H9 (cell line): Measurements from ENCODE around the gene KCNH5. TPM values are rescaled to one million over a fixed set of nuclear protein-coding genes. Genes with fewer than 3 reads are reported as not detected.

Experiments
- DNase-seq: peaks from one replicate; pipeline ENCODE4 v3.0.0-alpha.2; 2017
- H2AFZ ChIP-seq: one replicate; pipeline ENCODE4 v1.6.1; 2013; ENCODE audit warnings: mild to moderate bottlenecking, low read length, control low read depth, moderate library complexity
- H2AK5ac ChIP-seq: 2 replicates; pipeline ENCODE4 v1.6.1; 2013; ENCODE audit warnings: low read length, control low read depth, mixed read lengths; ENCODE audit not compliant: insufficient read length
- H2BK120ac ChIP-seq: one replicate; pipeline ENCODE4 v1.6.1; 2013; ENCODE audit warnings: low read depth, mild to moderate bottlenecking, low read length, control low read depth, inconsistent platforms; ENCODE audit not compliant: poor library complexity, severe bottlenecking
- H2BK12ac ChIP-seq: 2 replicates; pipeline ENCODE4 v1.6.1; 2013; ENCODE audit warnings: low read length, control low read depth, mixed read lengths, low read depth; ENCODE audit not compliant: insufficient read length
- H2BK15ac ChIP-seq: 2 replicates; pipeline ENCODE4 v1.6.1; 2013; ENCODE audit warnings: low read depth, low read length, control low read depth
- H2BK20ac ChIP-seq: one replicate; pipeline ENCODE4 v1.6.1; 2013; ENCODE audit warnings: low read depth, mild to moderate bottlenecking, low read length, control low read depth, inconsistent platforms; ENCODE audit not compliant: poor library complexity, severe bottlenecking
- H2BK5ac ChIP-seq: 2 replicates; pipeline ENCODE4 v1.6.1; 2013; ENCODE audit warnings: low read length, control low read depth, mixed read lengths; ENCODE audit not compliant: insufficient read length
- H3K14ac ChIP-seq: 2 replicates; pipeline ENCODE4 v1.6.1; 2013; ENCODE audit warnings: low read length, control low read depth; ENCODE audit not compliant: insufficient read depth
- H3K18ac ChIP-seq: 2 replicates; pipeline ENCODE4 v1.6.1; 2013; ENCODE audit warnings: low read depth, mild to moderate bottlenecking, mixed read lengths, low read length, control low read depth; ENCODE audit not compliant: insufficient read length
- H3K23ac ChIP-seq: 2 replicates; pipeline ENCODE4 v1.6.1; 2013; ENCODE audit warnings: low read length, control low read depth, mixed read lengths, low read depth; ENCODE audit not compliant: insufficient read length
- H3K23me2 ChIP-seq: 2 replicates; pipeline ENCODE4 v1.6.1; 2013; ENCODE audit warnings: low read depth, mild to moderate bottlenecking, mixed read lengths, low read length, control low read depth; ENCODE audit not compliant: insufficient read length, poor library complexity, severe bottlenecking
- H3K27ac ChIP-seq: 2 replicates; pipeline ENCODE4 v1.5.1; 2013; ENCODE audit warnings: low read length, control low read depth, mixed read lengths, low read depth; ENCODE audit not compliant: insufficient read length
- H3K27me3 ChIP-seq: 2 replicates; pipeline ENCODE4 v1.6.1; 2013; ENCODE audit warnings: low read length, control low read depth, inconsistent platforms; ENCODE audit not compliant: insufficient read depth
- H3K4ac ChIP-seq: 2 replicates; pipeline ENCODE4 v1.6.1; 2013; ENCODE audit warnings: low read depth, mild to moderate bottlenecking, control low read depth, inconsistent platforms, low read length, moderate library complexity
- H3K4me1 ChIP-seq: 2 replicates; pipeline ENCODE4 v1.6.1; 2013; ENCODE audit warnings: low read length, control low read depth, inconsistent platforms; ENCODE audit not compliant: insufficient read depth
- H3K4me2 ChIP-seq: 2 replicates; pipeline ENCODE4 v1.6.1; 2013; ENCODE audit warnings: low read length, control low read depth, mixed read lengths; ENCODE audit not compliant: insufficient read length, insufficient read depth
- H3K56ac ChIP-seq: 2 replicates; pipeline ENCODE4 v1.6.1; 2013; ENCODE audit warnings: low read depth, mild to moderate bottlenecking, mixed read lengths, low read length, control low read depth; ENCODE audit not compliant: insufficient read length
- H3K79me1 ChIP-seq: 2 replicates; pipeline ENCODE4 v1.6.1; 2013; ENCODE audit warnings: low read depth, mild to moderate bottlenecking, moderate library complexity, low read length, control low read depth, inconsistent platforms; ENCODE audit not compliant: insufficient read depth, poor library complexity, severe bottlenecking
- H3K79me2 ChIP-seq: 2 replicates; pipeline ENCODE4 v1.6.1; 2013; ENCODE audit warnings: low read length, control low read depth, inconsistent platforms; ENCODE audit not compliant: insufficient read depth
- H3K9ac ChIP-seq: 2 replicates; pipeline ENCODE4 v1.6.1; 2013; ENCODE audit warnings: low read length, control low read depth, mixed read lengths; ENCODE audit not compliant: insufficient read length; ENCODE audit errors: extremely low read depth
- H3K9me3 ChIP-seq: one replicate; pipeline ENCODE4 v1.6.1; 2013; ENCODE audit warnings: low read depth, low read length, inconsistent platforms; ENCODE audit not compliant: control insufficient read depth
- H3T11ph ChIP-seq: one replicate; pipeline ENCODE4 v1.6.1; 2013; ENCODE audit warnings: mild to moderate bottlenecking, low read length, control low read depth, inconsistent platforms
- H4K20me1 ChIP-seq: one replicate; pipeline ENCODE4 v1.6.1; 2013; ENCODE audit not compliant: control insufficient read depth, insufficient read length, insufficient read depth
- H4K5ac ChIP-seq: 2 replicates; pipeline ENCODE4 v1.6.1; 2013; ENCODE audit warnings: low read depth, mild to moderate bottlenecking, mixed read lengths, low read length, control low read depth; ENCODE audit not compliant: insufficient read length
- H4K8ac ChIP-seq: replicated peaks from 2 replicates; pipeline ENCODE4 v1.6.1; 2013; ENCODE audit warnings: low read length, control low read depth, mixed read lengths, low read depth; ENCODE audit not compliant: insufficient read length
- H4K91ac ChIP-seq: 2 replicates; pipeline ENCODE4 v1.6.1; 2013; ENCODE audit warnings: low read depth, mild to moderate bottlenecking, moderate library complexity, mixed read lengths, low read length, control low read depth; ENCODE audit not compliant: insufficient read length
- H3K27ac Mint-ChIP-seq, 3 experiments: 2 replicates in 2 of 3; 3 replicates in 1 of 3; pipeline ENCODE4 v1.8.0; 2020 to 2021; ENCODE audit warnings: mixed read lengths in 3 of 3, mild to moderate bottlenecking in 1 of 3, moderate library complexity in 1 of 3
- H3K27me3 Mint-ChIP-seq: 2 replicates; pipeline ENCODE4 v1.8.0; 2021; ENCODE audit warnings: low read depth, mild to moderate bottlenecking, moderate library complexity, mixed read lengths
- H3K36me3 Mint-ChIP-seq, 3 experiments: 2 replicates in 2 of 3; 3 replicates in 1 of 3; pipeline ENCODE4 v1.8.0; 2020 to 2021; ENCODE audit warnings: low read depth in 3 of 3, mixed read lengths in 3 of 3; ENCODE audit not compliant: insufficient read depth in 1 of 3
- H3K4me1 Mint-ChIP-seq, 2 experiments: 2 replicates each; pipeline ENCODE4 v1.8.0; 2020; ENCODE audit warnings: mixed read lengths in 2 of 2
- H3K4me3 Mint-ChIP-seq, 2 experiments: 2 replicates in 1 of 2; 3 replicates in 1 of 2; pipeline ENCODE4 v1.8.0; 2020 to 2021; ENCODE audit warnings: mild to moderate bottlenecking in 2 of 2, mixed read lengths in 2 of 2, moderate library complexity in 1 of 2
- H3K9me3 Mint-ChIP-seq, 2 experiments: 2 replicates in 1 of 2; 3 replicates in 1 of 2; pipeline ENCODE4 v1.8.0; 2020; ENCODE audit warnings: mild to moderate bottlenecking in 2 of 2, mixed read lengths in 2 of 2, moderate library complexity in 1 of 2
- CTCF ChIP-seq: fragments of 200-600 bp; sonication (generic); conservative IDR thresholded peaks from 3 replicates; pipeline ENCODE4 v1.8.0; 2021; ENCODE audit warnings: antibody characterized with exemption, mild to moderate bottlenecking
- WGBS: extraction: QIAGEN DNeasy Blood & Tissue Kit; methylation state at CpG from one replicate; pipeline ENCODE4 v1.1.7; 2013; ENCODE audit warnings: missing lambda C conversion rate, low lambda C conversion rate, mixed read lengths; ENCODE audit not compliant: insufficient read length; ENCODE audit errors: extremely low coverage; 5-methylcytosine and 5-hydroxymethylcytosine counted together
- total RNA-seq: library from RNA; stranded (reverse); gene quantifications from 2 replicates; pipeline ENCODE4 v1.2.1, GENCODE V29; 2021

Gene KCNH5
- total RNA-seq, 1 experiment from 2014 or later, result 0.42 TPM

GRCh38 chr14:62696331-62696924 is 348.8 kb downstream of the KCNH5 start:
- Histone ChIP-seq H3K4me1 (peaks cover 4% of the 10 kb centered on the region; the same call in 1 of the 2 replicates), H2BK12ac (no peak overlapping the region), H4K91ac (no peak overlapping the region), H2BK5ac (no peak overlapping the region), H3K4ac (no peak overlapping the region), H3K23ac (no peak overlapping the region), H3K4me2 (no peak overlapping the region), H3K56ac (no peak overlapping the region), H3K27me3 (no peaks in the 10 kb centered on the region), H3K23me2 (no peaks in the 10 kb centered on the region), H3K79me1 (no peaks in the 10 kb centered on the region), H2BK15ac (no peak overlapping the region), H3K14ac (no peak overlapping the region), H4K8ac (no peak overlapping the region), H3K9me3 (no peaks in the 10 kb centered on the region), H2BK20ac (no peak overlapping the region), H3T11ph (no peak overlapping the region), H3K9ac (no peak overlapping the region), H3K18ac (no peak overlapping the region), H2AFZ (no peak overlapping the region), H2AK5ac (no peak overlapping the region), H2BK120ac (no peak overlapping the region), H3K27ac (no peak overlapping the region), H4K20me1 (no peaks in the 10 kb centered on the region), H3K79me2 (no peaks in the 10 kb centered on the region), H4K5ac (no peak overlapping the region)
- Mint-ChIP-seq H3K4me1 (peaks cover 35 to 40% of the 10 kb centered on the region in 2 experiments), H3K4me3 (peak overlapping the region; percentile 14 to 44; a peak in 4 of 5 replicates), H3K27ac (peak overlapping the region; percentile 85 to 94 (median 91)), H3K36me3 (no peaks in the 10 kb centered on the region), H3K27me3 (no peaks in the 10 kb centered on the region; the same call in 1 of the 2 replicates), H3K9me3 (no peaks in the 10 kb centered on the region; a peak in 2 of 5 replicates)
- WGBS, result no CpG with 5 or more reads among the region's 5 CpGs
- TF ChIP-seq CTCF, result no peak
- DNase-seq, result peak; percentile 57
